Mesodermal cell (in vitro differentiated cells): ENCODE measurements around the gene CCDC3.

Experiments
- H3K27ac ChIP-seq: 2 replicates; pipeline ENCODE4 v1.7.0; 2013; ENCODE audit warnings: mild to moderate bottlenecking, low read depth, low read length, moderate library complexity; ENCODE audit not compliant: severe bottlenecking
- H3K36me3 ChIP-seq: 2 replicates; pipeline ENCODE4 v1.7.1; 2013; ENCODE audit warnings: mild to moderate bottlenecking, low read length, moderate library complexity; ENCODE audit not compliant: control insufficient read depth, insufficient read depth
- H3K4me1 ChIP-seq: one replicate; pipeline ENCODE4 v1.7.1; 2013; ENCODE audit warnings: mild to moderate bottlenecking, low read length; ENCODE audit not compliant: insufficient read depth, control insufficient read depth, poor library complexity, severe bottlenecking
- H3K4me3 ChIP-seq: 2 replicates; pipeline ENCODE4 v1.7.0; 2013; ENCODE audit warnings: low read length, control low read depth, mild to moderate bottlenecking; ENCODE audit not compliant: insufficient read depth, poor library complexity, severe bottlenecking; ENCODE audit errors: extremely low read depth
- H3K9me3 ChIP-seq: 2 replicates; pipeline ENCODE4 v1.7.1; 2013; ENCODE audit warnings: mild to moderate bottlenecking, low read length, moderate library complexity; ENCODE audit not compliant: control insufficient read depth
- WGBS, 2 experiments: methylation state at CpG; one replicate each; pipeline ENCODE4 v1.1.5; 2013; ENCODE audit warnings: missing lambda C conversion rate in 2 of 2; ENCODE audit not compliant: insufficient coverage in 2 of 2; 5-methylcytosine and 5-hydroxymethylcytosine counted together

CCDC3 gene

GRCh38 chr10:12961416-12962205 lies 39.9 kb downstream of the CCDC3 start:
- peaks cover 3% of the 10 kb centered on the region for H3K4me1 ChIP-seq
- H3K9me3 ChIP-seq: peaks cover 3% of the 10 kb centered on the region
- no peak overlapping the region for H3K4me3 ChIP-seq
- no peak overlapping the region for H3K27ac ChIP-seq
- WGBS, 2 experiments: 89 to 90% methylated on average over 6 to 7 of the region's 7 CpGs
- no peaks in the 10 kb centered on the region for H3K36me3 ChIP-seq

- no peaks in the 10 kb centered on the region for H3K4me1 ChIP-seq
- H3K36me3 ChIP-seq: no peaks in the 10 kb centered on the region
- no peaks in the 10 kb centered on the region for H3K9me3 ChIP-seq
- no peak overlapping the region for H3K4me3 ChIP-seq
- H3K27ac ChIP-seq: peak overlapping the region; percentile 36
- WGBS, 2 experiments: 96 to 98% methylated on average over 7 to 8 of the region's 8 CpGs
Measured at GRCh38 chr10:12960941-12961340, 40.6 kb downstream of the CCDC3 start.

GRCh38 chr10:12960334-12960898 lies 41.1 kb downstream of the CCDC3 start:
- Histone ChIP-seq H3K27ac (peak overlapping the region; percentile 46), H3K36me3 (no peaks in the 10 kb centered on the region), H3K4me3 (no peak overlapping the region), H3K4me1 (no peaks in the 10 kb centered on the region), H3K9me3 (no peaks in the 10 kb centered on the region)
- WGBS, 2 experiments: 92 to 96% methylated on average over 13 to 14 of the region's 15 CpGs

GRCh38 chr10:12958546-12959110 lies 42.9 kb downstream of the CCDC3 start:
- no peaks in the 10 kb centered on the region for H3K36me3 ChIP-seq
- H3K9me3 ChIP-seq: peaks cover 2% of the 10 kb centered on the region
- H3K4me1 ChIP-seq: no peaks in the 10 kb centered on the region
- no peak overlapping the region for H3K4me3 ChIP-seq
- WGBS, 2 experiments: 93 to 100% methylated on average over 4 of the region's 5 CpGs
- H3K27ac ChIP-seq: no peak overlapping the region

- H3K27ac ChIP-seq: no peak overlapping the region
- H3K9me3 ChIP-seq: peaks cover 11% of the 10 kb centered on the region
- WGBS, 2 experiments: 96 to 97% methylated on average over 6 to 8 of the region's 8 CpGs
- no peak overlapping the region for H3K4me3 ChIP-seq
- H3K36me3 ChIP-seq: no peaks in the 10 kb centered on the region
- no peaks in the 10 kb centered on the region for H3K4me1 ChIP-seq
Measured at GRCh38 chr10:12957081-12957480, 44.4 kb downstream of the CCDC3 start.

GRCh38 chr10:12954866-12955265 lies 46.6 kb downstream of the CCDC3 start:
- Histone ChIP-seq H3K36me3 (no peaks in the 10 kb centered on the region), H3K27ac (no peak overlapping the region), H3K9me3 (peaks cover 11% of the 10 kb centered on the region), H3K4me3 (no peak overlapping the region), H3K4me1 (no peaks in the 10 kb centered on the region)
- WGBS, 2 experiments: no CpG with 5 or more reads among the region's 1 CpG

GRCh38 chr10:12950583-12951128 lies 50.9 kb downstream of the CCDC3 start:
- Histone ChIP-seq H3K36me3 (no peaks in the 10 kb centered on the region), H3K4me1 (no peaks in the 10 kb centered on the region), H3K27ac (no peak overlapping the region), H3K9me3 (peaks cover 11% of the 10 kb centered on the region), H3K4me3 (no peak overlapping the region)
- 90 to 97% methylated on average over 3 of the region's 5 CpGs for WGBS, 2 experiments

- peaks cover 11% of the 10 kb centered on the region for H3K9me3 ChIP-seq
- 80 to 82% methylated on average over 3 to 4 of the region's 4 CpGs for WGBS, 2 experiments
- no peak overlapping the region for H3K27ac ChIP-seq
- no peaks in the 10 kb centered on the region for H3K4me1 ChIP-seq
- H3K4me3 ChIP-seq: no peak overlapping the region
- no peaks in the 10 kb centered on the region for H3K36me3 ChIP-seq
Measured at GRCh38 chr10:12949248-12949647, 52.3 kb downstream of the CCDC3 start.

- peaks cover 2% of the 10 kb centered on the region for H3K9me3 ChIP-seq
- no peak overlapping the region for H3K27ac ChIP-seq
- no peaks in the 10 kb centered on the region for H3K4me1 ChIP-seq
- no peaks in the 10 kb centered on the region for H3K36me3 ChIP-seq
- 100% methylated on average over 2 of the region's 3 CpGs for WGBS, 2 experiments
- no peak overlapping the region for H3K4me3 ChIP-seq
Measured at GRCh38 chr10:12947741-12948140, 53.8 kb downstream of the CCDC3 start.

GRCh38 chr10:12946372-12946771 lies 55.1 kb downstream of the CCDC3 start:
- H3K4me1 ChIP-seq: no peaks in the 10 kb centered on the region
- H3K27ac ChIP-seq: no peak overlapping the region
- H3K36me3 ChIP-seq: no peaks in the 10 kb centered on the region
- 95 to 100% methylated on average over 2 of the region's 3 CpGs for WGBS, 2 experiments
- H3K9me3 ChIP-seq: no peaks in the 10 kb centered on the region
- H3K4me3 ChIP-seq: no peak overlapping the region
